Activated CD4-positive, alpha-beta T cell treated with anti-CD3 and anti-CD28 coated beads, Interleukin-2, amount 50 U/mL, for 24 hours (primary cell): Measurements from ENCODE around the gene SCAF8.
"Not testable (repeated sequence)": the region's sequence is repeated elsewhere in the genome, so short reads cannot be mapped to it uniquely, and the experiment has no call there.

Experiments
- DNase-seq, 2 donors: peaks; one replicate each; pipeline ENCODE4 v3.0.0-alpha.2; 2020; ENCODE audit warnings: low read depth in 1 of 2, low spot score in 1 of 2

The SCAF8 gene

GRCh38 chr6:154736618-154737259 is 3.5 kb downstream of the SCAF8 start:
- no peak for DNase-seq

- DNase-seq = no peak
Observed at GRCh38 chr6:154737424-154737823, 4.2 kb downstream of the SCAF8 start.

GRCh38 chr6:154738551-154738961 is 5.3 kb downstream of the SCAF8 start:
- DNase-seq = no peak

- no peak for DNase-seq
Observed at GRCh38 chr6:154740658-154741057, 7.4 kb downstream of the SCAF8 start.

- no peak for DNase-seq
Observed at GRCh38 chr6:154742891-154743290, 9.7 kb downstream of the SCAF8 start.

- DNase-seq = not testable (repeated sequence)
Observed at GRCh38 chr6:154744029-154744745, 11.0 kb downstream of the SCAF8 start.

GRCh38 chr6:154745243-154745642 is 12.0 kb downstream of the SCAF8 start:
- DNase-seq = no peak

- DNase-seq = no peak
Observed at GRCh38 chr6:154749341-154749740, 16.1 kb downstream of the SCAF8 start.

GRCh38 chr6:154751011-154751800 is 18.0 kb downstream of the SCAF8 start:
- DNase-seq = no peak

GRCh38 chr6:154752022-154752421 is 18.8 kb downstream of the SCAF8 start:
- DNase-seq = no peak

GRCh38 chr6:154754152-154754551 is 20.9 kb downstream of the SCAF8 start:
- no peak for DNase-seq

GRCh38 chr6:154757352-154758050 is 24.3 kb downstream of the SCAF8 start:
- DNase-seq = no peak

GRCh38 chr6:154758125-154758524 is 24.9 kb downstream of the SCAF8 start:
- DNase-seq = no peak

GRCh38 chr6:154763650-154764049 is 30.4 kb downstream of the SCAF8 start:
- no peak for DNase-seq

- no peak for DNase-seq
Observed at GRCh38 chr6:154765273-154765672, 32.1 kb downstream of the SCAF8 start.

- DNase-seq = no peak
Observed at GRCh38 chr6:154766288-154766687, 33.1 kb downstream of the SCAF8 start.

- no peak for DNase-seq
Observed at GRCh38 chr6:154767003-154767723, 33.9 kb downstream of the SCAF8 start.

GRCh38 chr6:154768280-154768679 is 35.1 kb downstream of the SCAF8 start:
- DNase-seq = no peak

- peak in 1 of 2 donors; percentile 15 for DNase-seq
Observed at GRCh38 chr6:154773610-154774089, 40.4 kb downstream of the SCAF8 start.

GRCh38 chr6:154779157-154779556 is 45.9 kb downstream of the SCAF8 start:
- DNase-seq = not testable (repeated sequence)

GRCh38 chr6:154782193-154782592 is 49.0 kb downstream of the SCAF8 start:
- no peak for DNase-seq
